Activated T-helper 17 cell treated with anti-CD3 and anti-CD28 coated beads, Interleukin-2, amount 50 U/mL, for 72 hours (primary cell): ENCODE results near the gene GPR137C. TPM values are rescaled to one million over a fixed set of nuclear protein-coding genes. Genes with fewer than 3 reads are reported as not detected.
"Not testable (repeated sequence)": the region's sequence is repeated elsewhere in the genome, so short reads cannot be mapped to it uniquely, and the experiment has no call there.

Experiments used
- ATAC-seq: fragments of 150-1000 bp; cut with Tn5 transposase; replicated peaks from 2 replicates; pipeline ENCODE4 v1.10.0; 2021; ENCODE audit warnings: mild to moderate bottlenecking, moderate library complexity
- H3K27ac Mint-ChIP-seq: one replicate; pipeline ENCODE4 v1.8.0; 2022; ENCODE audit warnings: mixed read lengths
- H3K27me3 Mint-ChIP-seq: one replicate; pipeline ENCODE4 v1.8.0; 2022; ENCODE audit warnings: mixed read lengths
- H3K36me3 Mint-ChIP-seq: one replicate; pipeline ENCODE4 v1.8.0; 2022; ENCODE audit warnings: low read depth, mild to moderate bottlenecking, mixed read lengths
- H3K4me1 Mint-ChIP-seq: one replicate; pipeline ENCODE4 v1.8.0; 2022; ENCODE audit warnings: mixed read lengths
- H3K4me3 Mint-ChIP-seq: one replicate; pipeline ENCODE4 v1.8.0; 2022; ENCODE audit warnings: mild to moderate bottlenecking, mixed read lengths
- H3K9me3 Mint-ChIP-seq: one replicate; pipeline ENCODE4 v1.8.0; 2022; ENCODE audit warnings: mixed read lengths
- total RNA-seq, 2 donors: library from RNA; stranded (reverse); gene quantifications; one replicate each; pipeline ENCODE4 v1.2.3, GENCODE V29; 2022

Gene GPR137C
- total RNA-seq, 2 donors from 2014 or later: 0.26 to 0.35 TPM

GRCh38 chr14:52551205-52551604 lies 1.4 kb upstream of the GPR137C start:
- H3K4me3 Mint-ChIP-seq: peak overlapping the region; percentile 96
- peaks cover 7% of the 10 kb centered on the region for H3K27me3 Mint-ChIP-seq

DNA sequence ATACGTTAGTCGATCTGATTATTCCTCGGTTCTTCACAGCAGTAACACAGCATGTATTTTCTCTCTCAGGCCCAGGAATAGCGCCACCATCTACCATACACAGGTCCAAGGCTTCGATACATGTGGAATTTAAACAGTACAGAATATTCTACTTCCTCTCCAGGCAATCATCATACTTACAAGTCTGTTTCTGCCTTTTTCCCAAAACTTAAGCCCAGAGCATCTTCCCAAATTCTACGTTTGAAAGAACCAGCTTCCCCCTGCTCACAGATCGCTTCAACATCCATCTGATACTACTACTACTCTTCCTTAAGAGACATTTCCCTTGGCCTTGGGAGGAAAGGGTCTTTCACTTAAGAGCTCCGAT lies 957 bp upstream of the GPR137C start:
- H3K36me3 Mint-ChIP-seq: no peaks in the 10 kb centered on the region
- ATAC-seq: no peak
- H3K27ac Mint-ChIP-seq: peak overlapping the region; percentile 95
- peaks cover 16% of the 10 kb centered on the region for H3K4me1 Mint-ChIP-seq
- peaks cover 7% of the 10 kb centered on the region for H3K27me3 Mint-ChIP-seq
- H3K9me3 Mint-ChIP-seq: no peaks in the 10 kb centered on the region
- H3K4me3 Mint-ChIP-seq: peak overlapping the region; percentile 96

More at GRCh38 chr14:52551205-52551604, 1.4 kb upstream of the GPR137C start:
- Mint-ChIP-seq H3K36me3 (no peaks in the 10 kb centered on the region), H3K9me3 (no peaks in the 10 kb centered on the region), H3K4me1 (peaks cover 17% of the 10 kb centered on the region), H3K27ac (peak overlapping the region; percentile 95)
- ATAC-seq: no peak

DNA sequence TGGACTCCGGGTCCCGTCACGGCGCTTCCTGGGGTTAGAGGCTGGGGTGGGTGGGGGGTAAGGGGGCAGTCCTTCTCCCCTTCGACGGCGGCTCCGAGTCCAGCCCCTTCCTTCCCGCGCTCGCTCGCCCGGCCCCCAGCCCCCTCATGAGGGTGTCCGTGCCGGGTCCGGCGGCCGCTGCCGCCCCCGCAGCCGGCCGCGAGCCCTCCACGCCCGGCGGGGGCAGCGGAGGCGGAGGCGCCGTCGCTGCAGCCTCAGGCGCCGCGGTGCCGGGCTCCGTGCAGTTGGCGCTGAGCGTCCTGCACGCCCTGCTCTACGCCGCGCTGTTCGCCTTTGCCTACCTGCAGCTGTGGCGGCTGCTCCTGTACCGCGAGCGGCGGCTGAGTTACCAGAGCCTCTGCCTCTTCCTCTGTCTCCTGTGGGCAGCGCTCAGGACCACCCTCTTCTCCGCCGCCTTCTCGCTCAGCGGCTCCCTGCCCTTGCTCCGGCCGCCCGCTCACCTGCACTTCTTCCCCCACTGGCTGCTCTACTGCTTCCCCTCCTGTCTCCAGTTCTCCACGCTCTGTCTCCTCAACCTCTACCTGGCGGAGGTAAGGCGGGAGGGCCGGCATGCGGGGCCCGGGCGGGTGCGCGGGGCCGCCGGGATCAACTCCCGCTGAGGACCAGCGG lies 500 bp downstream of the GPR137C start:
- H3K27me3 Mint-ChIP-seq: peaks cover 7% of the 10 kb centered on the region
- H3K27ac Mint-ChIP-seq: peak overlapping the region; percentile 86
- peaks cover 16% of the 10 kb centered on the region for H3K4me1 Mint-ChIP-seq
- no peaks in the 10 kb centered on the region for H3K36me3 Mint-ChIP-seq
- ATAC-seq: peak; percentile 25
- no peaks in the 10 kb centered on the region for H3K9me3 Mint-ChIP-seq
- peak overlapping the region; percentile 96 for H3K4me3 Mint-ChIP-seq

- H3K9me3 Mint-ChIP-seq: no peaks in the 10 kb centered on the region
- peak overlapping the region; percentile 86 for H3K27ac Mint-ChIP-seq
- H3K4me1 Mint-ChIP-seq: peaks cover 16% of the 10 kb centered on the region
- peak; percentile 16 for ATAC-seq
- peaks cover 7% of the 10 kb centered on the region for H3K27me3 Mint-ChIP-seq
- no peaks in the 10 kb centered on the region for H3K36me3 Mint-ChIP-seq
- peak overlapping the region; percentile 96 for H3K4me3 Mint-ChIP-seq
These were observed 1.3 kb downstream of the GPR137C start for GRCh38 chr14:52553671-52554575.

GRCh38 chr14:52558688-52559087 lies 6.1 kb downstream of the GPR137C start:
- no peak overlapping the region for H3K4me3 Mint-ChIP-seq
- no peak overlapping the region for H3K27ac Mint-ChIP-seq
- no peaks in the 10 kb centered on the region for H3K4me1 Mint-ChIP-seq
- H3K36me3 Mint-ChIP-seq: no peaks in the 10 kb centered on the region
- no peak for ATAC-seq
- no peaks in the 10 kb centered on the region for H3K9me3 Mint-ChIP-seq
- H3K27me3 Mint-ChIP-seq: peaks cover 7% of the 10 kb centered on the region

GRCh38 chr14:52563120-52563519 lies 10.5 kb downstream of the GPR137C start:
- Mint-ChIP-seq H3K4me3 (no peak overlapping the region), H3K27ac (no peak overlapping the region), H3K36me3 (no peaks in the 10 kb centered on the region), H3K9me3 (no peaks in the 10 kb centered on the region), H3K27me3 (peaks cover 7% of the 10 kb centered on the region), H3K4me1 (no peaks in the 10 kb centered on the region)
- ATAC-seq: peak; percentile 73

DNA sequence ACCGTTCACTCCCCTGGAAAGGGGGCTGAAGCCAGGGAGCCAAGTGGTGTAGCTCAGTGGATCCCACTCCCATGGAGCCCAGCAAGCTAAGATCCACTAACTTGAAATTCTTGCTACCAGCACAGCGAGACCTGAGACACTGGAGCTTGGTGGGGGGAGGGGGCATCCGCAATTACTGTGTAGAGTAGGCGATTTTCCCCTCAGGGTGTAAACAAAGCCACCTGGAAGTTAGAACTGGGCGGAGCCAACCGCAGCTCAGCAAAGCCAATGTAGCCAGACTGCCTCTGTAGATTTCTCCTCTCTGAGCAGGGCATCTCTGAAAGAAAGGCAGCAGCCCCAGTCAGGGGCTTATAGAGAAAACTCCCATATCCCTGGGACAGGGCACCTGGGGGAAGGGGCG lies 15.8 kb downstream of the GPR137C start:
- ATAC-seq, H3K4me1 Mint-ChIP-seq, H3K36me3 Mint-ChIP-seq, H3K27ac Mint-ChIP-seq, H3K4me3 Mint-ChIP-seq: not testable (repeated sequence)
- H3K9me3 Mint-ChIP-seq: peaks cover 17% of the 10 kb centered on the region
- H3K27me3 Mint-ChIP-seq: peaks cover 15% of the 10 kb centered on the region

DNA sequence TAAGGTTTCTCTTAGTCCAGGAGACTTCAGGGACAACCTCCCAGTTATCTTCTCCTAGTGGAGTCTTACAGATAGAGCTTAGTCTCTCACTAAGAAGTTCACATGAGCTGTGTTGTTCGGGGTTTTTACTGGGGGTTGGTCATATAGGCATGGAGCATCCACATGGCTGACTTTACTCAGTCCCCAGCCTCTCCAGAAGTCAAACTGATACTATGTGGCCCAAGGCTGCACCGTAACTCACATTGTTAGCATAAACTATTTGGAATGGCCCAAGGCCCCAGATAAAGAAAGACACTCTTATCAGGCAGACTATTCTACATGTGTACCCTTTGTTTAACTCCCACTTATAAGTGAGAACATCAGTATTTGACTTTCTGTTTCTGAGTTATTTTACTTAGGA lies 23.2 kb downstream of the GPR137C start:
- Mint-ChIP-seq H3K9me3 (peaks cover 4% of the 10 kb centered on the region), H3K27ac (no peak overlapping the region), H3K27me3 (peaks cover 8% of the 10 kb centered on the region), H3K36me3 (no peaks in the 10 kb centered on the region), H3K4me3 (no peak overlapping the region), H3K4me1 (no peaks in the 10 kb centered on the region)
- ATAC-seq: no peak

- Mint-ChIP-seq H3K36me3 (no peaks in the 10 kb centered on the region), H3K27me3 (peaks cover 4% of the 10 kb centered on the region), H3K4me3 (no peak overlapping the region), H3K9me3 (no peaks in the 10 kb centered on the region), H3K4me1 (no peaks in the 10 kb centered on the region), H3K27ac (no peak overlapping the region)
- ATAC-seq: no peak
These were observed 30.9 kb downstream of the GPR137C start for GRCh38 chr14:52583544-52583943.

DNA sequence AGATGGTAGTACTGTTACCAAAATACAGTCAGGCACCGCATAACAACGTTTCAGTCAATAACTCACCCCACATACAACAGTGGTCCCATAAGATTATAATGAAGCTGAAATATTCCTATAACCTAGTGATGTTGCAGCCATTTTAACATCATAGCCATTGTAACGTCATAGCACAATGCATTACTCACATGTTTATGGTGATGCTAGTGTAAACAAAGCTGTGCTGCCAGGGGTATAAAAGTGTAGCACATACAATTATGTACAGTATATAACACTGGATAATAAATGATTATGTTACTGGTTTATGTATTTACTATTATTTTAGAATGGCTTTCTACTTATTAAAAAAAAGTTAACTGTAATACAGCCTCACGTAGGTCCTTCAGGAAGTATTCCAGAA lies 37.0 kb downstream of the GPR137C start:
- H3K4me1 Mint-ChIP-seq: no peaks in the 10 kb centered on the region
- no peak for ATAC-seq
- no peak overlapping the region for H3K4me3 Mint-ChIP-seq
- H3K9me3 Mint-ChIP-seq: peaks cover 4% of the 10 kb centered on the region
- no peaks in the 10 kb centered on the region for H3K36me3 Mint-ChIP-seq
- H3K27me3 Mint-ChIP-seq: peaks cover 4% of the 10 kb centered on the region
- no peak overlapping the region for H3K27ac Mint-ChIP-seq

DNA sequence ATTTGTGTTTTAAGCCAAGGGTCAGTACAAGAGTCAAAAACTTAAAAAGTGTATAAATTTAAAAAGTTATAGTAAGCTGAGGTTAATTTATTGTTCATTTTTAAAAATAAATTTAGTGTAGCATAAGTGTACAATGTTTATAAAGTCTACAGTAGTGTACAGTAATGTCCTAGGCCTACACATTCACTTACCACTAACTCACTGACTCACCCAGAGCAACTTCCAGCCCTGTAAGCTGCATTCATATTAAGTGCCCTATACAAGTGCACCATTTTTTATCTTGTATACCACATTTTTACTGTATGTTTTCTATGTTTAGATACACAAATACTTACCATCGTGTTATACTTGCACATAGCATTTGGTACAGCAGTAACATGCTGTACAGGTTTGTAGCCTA lies 37.7 kb downstream of the GPR137C start:
- ATAC-seq: no peak
- Mint-ChIP-seq H3K4me1 (no peaks in the 10 kb centered on the region), H3K27ac (no peak overlapping the region), H3K27me3 (peaks cover 4% of the 10 kb centered on the region), H3K4me3 (no peak overlapping the region), H3K36me3 (no peaks in the 10 kb centered on the region), H3K9me3 (peaks cover 4% of the 10 kb centered on the region)

DNA sequence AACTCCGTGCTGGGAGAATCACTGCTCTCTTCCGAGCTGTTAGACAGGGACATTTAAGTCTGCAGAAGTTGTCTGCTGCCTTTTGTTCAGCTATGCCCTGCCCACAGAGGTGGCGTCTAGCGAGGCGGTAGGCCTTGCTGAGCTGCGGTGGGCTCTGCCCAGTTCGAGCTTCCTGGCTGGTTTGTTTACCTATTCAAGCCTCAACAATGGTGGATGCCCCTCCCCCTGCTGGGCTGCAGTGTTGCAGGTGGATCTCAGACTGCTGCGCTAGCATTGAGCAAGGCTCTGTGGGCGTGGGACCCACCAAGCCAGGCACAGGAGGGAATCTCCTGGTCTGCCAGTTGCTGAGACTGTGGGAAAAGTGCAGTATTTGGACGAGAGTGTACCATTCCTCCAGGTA lies 43.7 kb downstream of the GPR137C start:
- no peak for ATAC-seq
- Mint-ChIP-seq H3K9me3 (peaks cover 4% of the 10 kb centered on the region), H3K27ac (no peak overlapping the region), H3K27me3 (no peaks in the 10 kb centered on the region), H3K4me3 (no peak overlapping the region), H3K4me1 (no peaks in the 10 kb centered on the region), H3K36me3 (no peaks in the 10 kb centered on the region)

DNA sequence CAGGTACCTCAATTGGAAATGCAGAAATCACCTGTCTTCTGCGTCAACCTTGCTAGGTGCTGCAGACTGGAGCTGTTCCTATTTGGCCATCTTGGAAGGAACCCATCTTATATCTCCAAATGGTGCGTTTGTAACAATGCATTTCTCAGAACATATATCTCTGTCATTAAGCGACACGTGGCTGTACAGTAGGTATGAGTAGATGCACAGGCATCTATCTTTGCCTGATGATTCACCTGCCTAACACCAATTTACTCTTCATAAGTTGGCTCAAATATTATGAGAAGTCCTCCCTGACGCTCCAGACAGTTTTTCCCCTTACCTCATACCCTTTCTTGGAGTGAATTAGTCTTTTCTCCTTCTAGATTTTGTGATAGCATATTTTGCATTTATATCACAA lies 44.2 kb downstream of the GPR137C start:
- Mint-ChIP-seq H3K27ac (no peak overlapping the region), H3K4me3 (no peak overlapping the region), H3K4me1 (no peaks in the 10 kb centered on the region), H3K9me3 (peaks cover 4% of the 10 kb centered on the region), H3K27me3 (no peaks in the 10 kb centered on the region), H3K36me3 (no peaks in the 10 kb centered on the region)
- ATAC-seq: no peak

DNA sequence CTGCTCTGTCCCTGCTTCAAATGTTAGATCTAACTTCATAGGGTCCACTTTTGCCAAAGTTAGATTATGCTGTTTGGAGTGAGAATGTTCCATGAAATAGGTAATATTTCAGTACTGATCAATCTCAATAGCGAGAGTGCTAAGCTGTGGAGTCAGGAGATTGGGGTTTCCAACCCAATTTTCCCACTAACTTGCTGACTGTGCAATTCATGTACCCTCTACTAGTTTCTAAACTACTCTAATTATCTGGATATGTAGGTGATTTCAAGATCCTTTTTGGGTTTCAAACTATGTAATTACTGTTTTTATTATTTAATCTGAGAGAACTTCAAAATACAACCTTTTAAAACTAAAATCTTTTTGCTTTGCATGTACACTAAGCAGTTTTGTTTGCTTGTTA lies 45.9 kb downstream of the GPR137C start:
- Mint-ChIP-seq H3K4me3 (no peak overlapping the region), H3K27ac (no peak overlapping the region), H3K9me3 (peaks cover 4% of the 10 kb centered on the region), H3K27me3 (no peaks in the 10 kb centered on the region), H3K4me1 (no peaks in the 10 kb centered on the region), H3K36me3 (no peaks in the 10 kb centered on the region)
- no peak for ATAC-seq

DNA sequence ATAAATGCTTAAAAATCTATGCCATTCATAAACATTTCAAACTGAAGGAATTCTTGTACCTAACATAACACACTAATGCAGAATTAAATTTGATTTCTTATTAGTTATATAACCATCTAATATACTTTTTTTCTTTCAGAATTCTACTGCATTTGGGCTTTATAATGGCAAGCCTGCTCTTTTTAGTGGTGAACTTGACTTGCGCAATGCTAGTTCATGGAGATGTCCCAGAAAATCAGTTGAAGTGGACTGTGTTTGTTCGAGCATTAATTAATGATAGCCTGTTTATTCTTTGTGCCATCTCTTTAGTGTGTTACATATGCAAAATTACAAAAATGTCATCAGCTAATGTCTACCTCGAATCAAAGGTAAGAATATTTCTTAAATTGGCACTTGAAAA lies 47.3 kb downstream of the GPR137C start:
- Mint-ChIP-seq H3K4me3 (no peak overlapping the region), H3K4me1 (no peaks in the 10 kb centered on the region), H3K9me3 (peaks cover 5% of the 10 kb centered on the region), H3K27ac (no peak overlapping the region), H3K36me3 (no peaks in the 10 kb centered on the region), H3K27me3 (no peaks in the 10 kb centered on the region)
- no peak for ATAC-seq
